NCI-H82 (cell line): ENCODE data around the gene FKTN.

Source experiments
- DNase-seq: peaks from one replicate; lab custom pipeline; 2025; lab: John Stamatoyannopoulos, UW

The FKTN gene

GRCh38 chr9:105678781-105679180 lies 120.8 kb downstream of the FKTN start:
- DNase-seq, result no peak

GRCh38 chr9:105679257-105680022 lies 121.5 kb downstream of the FKTN start:
- no peak for DNase-seq

GRCh38 chr9:105681313-105681712 lies 123.4 kb downstream of the FKTN start:
- no peak for DNase-seq

- DNase-seq, result no peak
These were observed 123.8 kb downstream of the FKTN start for GRCh38 chr9:105681724-105682123.

- peak; percentile 52 for DNase-seq
These were observed 125.9 kb downstream of the FKTN start for GRCh38 chr9:105683688-105684275.

- DNase-seq, result no peak
These were observed 129.0 kb downstream of the FKTN start for GRCh38 chr9:105686936-105687335.
